PC-9 (cell line): ENCODE data around the gene HPN. TPM values are rescaled to one million over a fixed set of nuclear protein-coding genes. Genes with fewer than 3 reads are reported as not detected.

ENCODE experiments used
- BruUV-seq: library from RNA; stranded (reverse); fragments of 400-500 nt; replicated peaks from 2 replicates; lab custom pipeline; 2021; lab: Mats Ljungman, UMichigan
- CTCF ChIA-PET: fragments of 300-600 bp; sonication (Branson Sonifier 250); formaldehyde crosslinking; loops from one replicate; lab custom pipeline; 2022; ENCODE audit warnings: antibody characterized with exemption; lab: Charles Lee
- POLR2A ChIA-PET: fragments of 300-600 bp; sonication (Branson Sonifier 250); formaldehyde crosslinking; loops from one replicate; lab custom pipeline; 2022; ENCODE audit warnings: antibody characterized with exemption; ENCODE audit not compliant: unreplicated experiment; lab: Charles Lee
- DNase-seq, 2 experiments: peaks; one replicate each; pipeline versions ENCODE4 v3.0.0 to v3.0.0-alpha.2; 2015 to 2022; ENCODE audit warnings: mixed read lengths in 1 of 2
- H2AFZ ChIP-seq: fragments of 200-600 bp; sonication (generic); 2 replicates; pipeline ENCODE4 v1.8.1; 2017; ENCODE audit warnings: antibody characterized with exemption
- H3F3A ChIP-seq: fragments of 200-600 bp; sonication (generic); 2 replicates; pipeline ENCODE4 v1.8.1; 2017; ENCODE audit warnings: antibody characterized with exemption, mild to moderate bottlenecking, low read depth; ENCODE audit not compliant: insufficient read depth
- H3K27ac ChIP-seq: fragments of 200-600 bp; sonication (generic); 2 replicates; pipeline ENCODE4 v1.6.1; 2016; ENCODE audit warnings: mixed run types
- H3K27me3 ChIP-seq: fragments of 200-600 bp; sonication (generic); 2 replicates; pipeline ENCODE4 v1.6.1; 2016; ENCODE audit warnings: low read depth, mixed run types; ENCODE audit not compliant: insufficient read depth
- H3K36me3 ChIP-seq: fragments of 200-600 bp; sonication (generic); 2 replicates; pipeline ENCODE4 v1.6.1; 2016; ENCODE audit warnings: low read depth, mixed run types
- H3K4me1 ChIP-seq: fragments of 200-600 bp; sonication (generic); replicated peaks from 2 replicates; pipeline ENCODE4 v1.6.1; 2016; ENCODE audit warnings: mixed run types; ENCODE audit not compliant: insufficient read depth
- H3K4me2 ChIP-seq: fragments of 200-600 bp; sonication (generic); 2 replicates; pipeline ENCODE4 v1.6.1; 2017; ENCODE audit warnings: mixed run types
- H3K4me3 ChIP-seq: fragments of 200-600 bp; sonication (generic); 2 replicates; pipeline ENCODE4 v1.6.1; 2016; ENCODE audit warnings: mixed run types
- H3K79me2 ChIP-seq: fragments of 200-600 bp; sonication (generic); 2 replicates; pipeline ENCODE4 v1.6.1; 2017; ENCODE audit warnings: low read depth, mixed run types
- H3K9me2 ChIP-seq: fragments of 200-600 bp; sonication (generic); 2 replicates; pipeline ENCODE4 v1.8.1; 2017; ENCODE audit warnings: mild to moderate bottlenecking; ENCODE audit not compliant: insufficient read depth
- H3K9me3 ChIP-seq: fragments of 200-600 bp; sonication (generic); 2 replicates; pipeline ENCODE4 v1.8.1; 2016; ENCODE audit warnings: low read depth; ENCODE audit not compliant: insufficient read depth
- H4K20me1 ChIP-seq: fragments of 200-600 bp; sonication (generic); 2 replicates; pipeline ENCODE4 v1.8.1; 2017; ENCODE audit not compliant: insufficient read depth
- CTCF ChIP-seq: fragments of 200-600 bp; sonication (generic); conservative IDR thresholded peaks from 2 replicates; pipeline ENCODE4 v1.6.1; 2017; ENCODE audit warnings: mixed run types, antibody characterized with exemption, mild to moderate bottlenecking, moderate library complexity
- EZH2 ChIP-seq: fragments of 200-600 bp; sonication (generic); IDR thresholded peaks from 2 replicates; pipeline ENCODE4 v1.8.0; 2017; ENCODE audit warnings: antibody characterized with exemption, low read depth
- intact Hi-C: fragments of 100-400 bp; cut with micrococcal nuclease; formaldehyde crosslinking; loops from one replicate; pipeline ENCODE4 v1.10.0; 2022; ENCODE audit not compliant: unreplicated experiment
- total RNA-seq: library from RNA; stranded (reverse); gene quantifications from 2 replicates; pipeline ENCODE4 v1.2.3, GENCODE V29; 2021

HPN gene
- total RNA-seq, 1 experiment from 2014 or later, result 12.3 TPM

GRCh38 chr19:35094656-35095055, 53.1 kb downstream of the HPN start:
- Histone ChIP-seq H3K36me3 (no peaks in the 10 kb centered on the region), H4K20me1 (no peaks in the 10 kb centered on the region), H2AFZ (no peak overlapping the region), H3K27me3 (no peaks in the 10 kb centered on the region), H3K4me2 (no peak overlapping the region), H3K9me2 (no peaks in the 10 kb centered on the region), H3F3A (peaks cover 5% of the 10 kb centered on the region; the same call in 1 of the 2 replicates), H3K4me1 (no peaks in the 10 kb centered on the region), H3K9me3 (no peaks in the 10 kb centered on the region), H3K4me3 (no peak overlapping the region), H3K27ac (no peak overlapping the region), H3K79me2 (no peaks in the 10 kb centered on the region)
- ChIA-PET CTCF (no interaction called here), POLR2A (no interaction called here)
- no peak for DNase-seq
- TF ChIP-seq CTCF (no peak), EZH2 (no peak)
- BruUV-seq, result no TSS peak
- intact Hi-C loops, result no loop called here

GRCh38 chr19:35095667-35096368, 54.3 kb downstream of the HPN start:
- ChIA-PET CTCF (interaction anchor here (0.5 kb wide), 1 partner anchor 739 kb away, joined by 4 read pairs; no protein-coding TSS in a partner anchor), POLR2A (no interaction called here)
- no peaks in the 10 kb centered on the region for H3K9me2 ChIP-seq
- no peaks in the 10 kb centered on the region for H3K36me3 ChIP-seq
- no peaks in the 10 kb centered on the region for H3K27me3 ChIP-seq
- BruUV-seq, result no TSS peak
- H3K79me2 ChIP-seq, result no peaks in the 10 kb centered on the region
- H3K4me1 ChIP-seq, result no peaks in the 10 kb centered on the region
- H3F3A ChIP-seq, result peaks cover 3% of the 10 kb centered on the region; the same call in 1 of the 2 replicates
- no peak overlapping the region for H2AFZ ChIP-seq
- TF ChIP-seq CTCF, result no peak
- no peaks in the 10 kb centered on the region for H3K9me3 ChIP-seq
- intact Hi-C loops, result no loop called here
- no peak for DNase-seq
- no peaks in the 10 kb centered on the region for H4K20me1 ChIP-seq
- no peak overlapping the region for H3K27ac ChIP-seq
- no peak overlapping the region for H3K4me3 ChIP-seq
- H3K4me2 ChIP-seq, result no peak overlapping the region

GRCh38 chr19:35098413-35099049, 57.0 kb downstream of the HPN start:
- CTCF ChIA-PET, result interaction anchor here (0.7 kb wide), 1 partner anchor 172 kb away, joined by 10 read pairs; no protein-coding TSS in a partner anchor
- TF ChIP-seq CTCF (no peak), EZH2 (no peak)
- DNase-seq, result no peak
- intact Hi-C loops, result no loop called here
- no peaks in the 10 kb centered on the region for H3K79me2 ChIP-seq
- POLR2A ChIA-PET, result interaction anchor here (0.6 kb wide), 1 partner anchor 155 kb away, joined by 5 read pairs; no protein-coding TSS in a partner anchor
- H3K4me2 ChIP-seq, result no peak overlapping the region
- H3K36me3 ChIP-seq, result no peaks in the 10 kb centered on the region
- no peaks in the 10 kb centered on the region for H3K4me1 ChIP-seq
- H3K4me3 ChIP-seq, result no peak overlapping the region
- no TSS peak for BruUV-seq
- H2AFZ ChIP-seq, result no peak overlapping the region
- H3F3A ChIP-seq, result peaks cover 3% of the 10 kb centered on the region; the same call in 1 of the 2 replicates
- no peak overlapping the region for H3K27ac ChIP-seq
- H3K9me3 ChIP-seq, result no peaks in the 10 kb centered on the region
- no peaks in the 10 kb centered on the region for H3K9me2 ChIP-seq
- H3K27me3 ChIP-seq, result no peaks in the 10 kb centered on the region
- H4K20me1 ChIP-seq, result no peaks in the 10 kb centered on the region
